ENCODE results near the gene PRDX5. TPM values are rescaled to one million over a fixed set of nuclear protein-coding genes. Genes with fewer than 3 reads are reported as not detected.

PRDX5 gene
- total RNA-seq: 100 to 1,000 TPM; 174 to 263 (median 238) TPM

DNA sequence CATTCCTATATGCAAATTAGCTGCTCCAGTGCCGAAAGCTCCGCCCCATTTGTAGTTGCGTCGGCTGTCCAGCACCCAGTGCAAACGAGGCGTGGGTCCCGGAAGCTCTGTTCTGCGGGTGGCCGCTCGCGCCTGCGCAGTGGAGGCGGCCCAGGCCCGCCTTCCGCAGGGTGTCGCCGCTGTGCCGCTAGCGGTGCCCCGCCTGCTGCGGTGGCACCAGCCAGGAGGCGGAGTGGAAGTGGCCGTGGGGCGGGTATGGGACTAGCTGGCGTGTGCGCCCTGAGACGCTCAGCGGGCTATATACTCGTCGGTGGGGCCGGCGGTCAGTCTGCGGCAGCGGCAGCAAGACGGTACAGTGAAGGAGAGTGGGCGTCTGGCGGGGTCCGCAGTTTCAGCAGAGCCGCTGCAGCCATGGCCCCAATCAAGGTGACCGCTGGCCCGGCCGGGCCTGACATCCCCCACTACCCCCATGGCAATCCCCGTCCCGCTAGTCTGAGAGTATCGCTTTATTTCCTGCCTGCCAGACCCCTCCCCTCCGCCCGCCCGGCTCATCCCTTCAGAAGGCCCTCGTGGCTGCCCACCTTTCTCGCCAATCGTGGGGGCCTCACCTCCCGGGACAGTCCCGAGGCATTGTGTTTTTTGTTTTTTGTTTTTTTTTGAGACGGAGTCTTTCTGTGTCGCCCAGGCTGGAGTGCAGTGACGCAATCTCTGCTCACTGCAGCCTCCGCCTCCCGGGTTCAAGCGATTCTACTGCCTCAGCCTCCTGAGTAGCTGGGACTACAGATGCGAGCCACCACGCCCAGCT is at the start of gene PRDX5:
PRDX5 (plus strand) TSS at position 161 of the 805 bp plus-strand sequence; CDS start at position 256, 95 bp downstream.
- TF ChIP-seq, protein P1, sequence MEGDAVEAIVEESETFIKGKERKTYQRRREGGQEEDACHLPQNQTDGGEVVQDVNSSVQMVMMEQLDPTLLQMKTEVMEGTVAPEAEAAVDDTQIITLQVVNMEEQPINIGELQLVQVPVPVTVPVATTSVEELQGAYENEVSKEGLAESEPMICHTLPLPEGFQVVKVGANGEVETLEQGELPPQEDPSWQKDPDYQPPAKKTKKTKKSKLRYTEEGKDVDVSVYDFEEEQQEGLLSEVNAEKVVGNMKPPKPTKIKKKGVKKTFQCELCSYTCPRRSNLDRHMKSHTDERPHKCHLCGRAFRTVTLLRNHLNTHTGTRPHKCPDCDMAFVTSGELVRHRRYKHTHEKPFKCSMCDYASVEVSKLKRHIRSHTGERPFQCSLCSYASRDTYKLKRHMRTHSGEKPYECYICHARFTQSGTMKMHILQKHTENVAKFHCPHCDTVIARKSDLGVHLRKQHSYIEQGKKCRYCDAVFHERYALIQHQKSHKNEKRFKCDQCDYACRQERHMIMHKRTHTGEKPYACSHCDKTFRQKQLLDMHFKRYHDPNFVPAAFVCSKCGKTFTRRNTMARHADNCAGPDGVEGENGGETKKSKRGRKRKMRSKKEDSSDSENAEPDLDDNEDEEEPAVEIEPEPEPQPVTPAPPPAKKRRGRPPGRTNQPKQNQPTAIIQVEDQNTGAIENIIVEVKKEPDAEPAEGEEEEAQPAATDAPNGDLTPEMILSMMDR (IDR thresholded peaks at IDR 0.05): no peak
- DNase-seq (ENCODE audit: low spot score): peak; percentile 86
- ATAC-seq (ENCODE audit: low FRiP score): peak; percentile 88

DNA sequence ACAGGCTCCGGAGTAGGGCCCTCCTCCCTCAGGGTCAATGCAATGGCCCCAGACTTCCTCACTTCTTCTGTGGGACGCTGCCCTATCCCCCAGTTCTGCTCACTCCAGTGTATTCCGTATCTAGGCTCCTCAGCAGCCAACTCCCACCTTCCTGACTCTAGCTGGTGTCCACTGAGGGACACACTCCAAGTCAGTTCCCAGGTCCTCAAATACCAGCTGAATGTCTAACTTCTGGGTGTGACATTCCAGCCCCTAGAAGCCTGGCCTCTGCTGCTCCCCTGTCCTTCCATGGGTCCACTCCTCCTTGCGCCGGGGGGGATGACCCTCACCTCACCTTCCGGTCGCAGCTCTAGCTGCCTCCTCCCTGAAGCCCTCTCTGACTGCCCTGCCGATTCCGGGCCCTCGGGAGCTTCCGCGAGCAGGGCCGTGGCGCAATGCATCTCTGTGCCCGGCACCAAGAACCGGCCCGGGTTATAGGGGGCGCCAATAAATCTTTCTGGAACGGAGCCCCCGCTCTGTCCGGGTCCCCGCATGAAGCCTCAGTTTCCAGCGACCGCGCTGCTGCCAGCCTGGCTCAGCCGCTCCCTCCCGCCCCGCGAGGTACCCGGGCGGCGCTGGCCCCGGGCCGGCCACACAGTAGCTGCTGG is 48.9 kb upstream of the PRDX5 start:
- no peak for ATAC-seq (ENCODE audit: low FRiP score)
- DNase-seq (ENCODE audit: low spot score): no peak
- TF ChIP-seq, protein P1 (IDR thresholded peaks at IDR 0.05): no peak

- TF ChIP-seq, protein P1 (IDR thresholded peaks at IDR 0.05): no peak
- ATAC-seq (ENCODE audit: low FRiP score): peak; percentile 94
- peak; percentile 88 for DNase-seq (ENCODE audit: low spot score)
Measured at GRCh38 chr11:64269540-64270220, 48.2 kb upstream of the PRDX5 start.

- TF ChIP-seq, protein P1 (IDR thresholded peaks at IDR 0.05): no peak
- DNase-seq (ENCODE audit: low spot score) (no peak), ATAC-seq (ENCODE audit: low FRiP score) (no peak)
Measured at GRCh38 chr11:64275031-64275800, 42.7 kb upstream of the PRDX5 start.

GRCh38 chr11:64275841-64276240 is 42.1 kb upstream of the PRDX5 start:
- ATAC-seq (ENCODE audit: low FRiP score) (no peak), DNase-seq (ENCODE audit: low spot score) (no peak)
- TF ChIP-seq, protein P1 (IDR thresholded peaks at IDR 0.05): no peak

- ATAC-seq (ENCODE audit: low FRiP score): peak; percentile 67
- no peak for DNase-seq (ENCODE audit: low spot score)
- TF ChIP-seq, protein P1 (IDR thresholded peaks at IDR 0.05): no peak
Measured at GRCh38 chr11:64276653-64277431, 41.1 kb upstream of the PRDX5 start.
